ENCODE data around the gene GID8. TPM values are rescaled to one million over a fixed set of nuclear protein-coding genes. Genes with fewer than 3 reads are reported as not detected.

GID8 gene
- total RNA-seq, 1 experiment from 2014 or later, result 35.6 TPM

GRCh38 chr20:62994869-62995281, 56.9 kb downstream of the GID8 start:
- H3K4me1 ChIP-seq (ENCODE audit: control insufficient read depth in 1 of 2, insufficient read depth in 2 of 2, low read length in 2 of 2), result no peaks in the 10 kb centered on the region
- POLR2A ChIA-PET, result no interaction called here
- no peak overlapping the region for H3K4me2 ChIP-seq (ENCODE audit: low read length)
- no peaks in the 10 kb centered on the region for H3K36me3 ChIP-seq (ENCODE audit: control insufficient read depth in 1 of 2, insufficient read depth in 2 of 2, low read length in 2 of 2)
- no TSS peak for BruUV-seq (replicated peaks)
- no peak overlapping the region for H3K9ac ChIP-seq (ENCODE audit: low read length)
- H3K79me2 ChIP-seq (ENCODE audit: insufficient read depth, low read length), result no peaks in the 10 kb centered on the region
- no peak overlapping the region for H3K4me3 ChIP-seq (replicated peaks in 1 of 2; ENCODE audit: low read depth in 1 of 2, low read length in 2 of 2)
- no peak overlapping the region for H3K27ac ChIP-seq (ENCODE audit: low read depth, low read length)
- no peak for ATAC-seq
- no peaks in the 10 kb centered on the region for H4K20me1 ChIP-seq (ENCODE audit: insufficient read depth)
- CTCF ChIA-PET, result no interaction called here
- no peak overlapping the region for H2AFZ ChIP-seq (ENCODE audit: low read depth, low read length, poor library complexity, severe bottlenecking)
- no peaks in the 10 kb centered on the region for H3K27me3 ChIP-seq (ENCODE audit: insufficient read depth, low read length)
- no peak for DNase-seq (ENCODE audit: low read depth, low spot score)
- no peaks in the 10 kb centered on the region for H3K9me2 ChIP-seq (ENCODE audit: insufficient read depth)
- TF ChIP-seq ZFX (IDR thresholded peaks at IDR 0.05), result no peak
- no peak for TF ChIP-seq FOSL1 (IDR thresholded peaks at IDR 0.05; ENCODE audit: low read depth)
- TF ChIP-seq ELF1 (IDR thresholded peaks at IDR 0.05; ENCODE audit: borderline replicate concordance, low read depth), result no peak
- no peak for TF ChIP-seq EZH2phosphoT487 (IDR thresholded peaks at IDR 0.05; ENCODE audit: borderline replicate concordance)
- no peak for TF ChIP-seq JUND (IDR thresholded peaks at IDR 0.05)
- TF ChIP-seq CEBPB (IDR thresholded peaks at IDR 0.05; ENCODE audit: low read depth), result no peak
- TF ChIP-seq CTCF (IDR thresholded peaks at IDR 0.05 in 2 of 3, conservative IDR thresholded peaks at IDR 0.05 in 1 of 3; ENCODE audit: borderline replicate concordance in 1 of 3, insufficient read depth in 1 of 3, low read depth in 2 of 3, low read length in 2 of 3), result no peak
- no peak for TF ChIP-seq SRF (IDR thresholded peaks at IDR 0.05; ENCODE audit: low read depth)
- no peak for TF ChIP-seq MAX (IDR thresholded peaks at IDR 0.05)
- RAD21 ChIA-PET (ENCODE audit: low non-redundant PET in 1 of 2, low total read pairs in 2 of 2, uncharacterized antibody in 2 of 2, unreplicated experiment in 2 of 2), result no interaction called here
- H3K9me3 ChIP-seq (ENCODE audit: control insufficient read depth in 1 of 2, insufficient read depth in 1 of 2, low read depth in 1 of 2, low read length in 2 of 2), result no peaks in the 10 kb centered on the region
- intact Hi-C loops (cut with micrococcal nuclease), result no loop called here

- H3K27me3 ChIP-seq (ENCODE audit: insufficient read depth, low read length), result no peaks in the 10 kb centered on the region
- RAD21 ChIA-PET (ENCODE audit: low non-redundant PET in 1 of 2, low total read pairs in 2 of 2, uncharacterized antibody in 2 of 2, unreplicated experiment in 2 of 2), result no interaction called here
- TF ChIP-seq CBX3 (IDR thresholded peaks at IDR 0.05; ENCODE audit: low read depth) (no peak), ZNF274 (IDR thresholded peaks at IDR 0.05; ENCODE audit: low read depth, low read length) (no peak), SP1 (IDR thresholded peaks at IDR 0.05; ENCODE audit: low read depth) (no peak), CTCF (IDR thresholded peaks at IDR 0.05 in 2 of 3, conservative IDR thresholded peaks at IDR 0.05 in 1 of 3; ENCODE audit: borderline replicate concordance in 1 of 3, insufficient read depth in 1 of 3, low read depth in 2 of 3, low read length in 2 of 3) (no peak), ATF3 (IDR thresholded peaks at IDR 0.05) (no peak), EZH2 (IDR thresholded peaks at IDR 0.05) (no peak), ELF1 (IDR thresholded peaks at IDR 0.05; ENCODE audit: borderline replicate concordance, low read depth) (no peak), YY1 (IDR thresholded peaks at IDR 0.05; ENCODE audit: extremely low read depth, insufficient replicate concordance, low read depth, low read length) (no peak), TCF7L2 (IDR thresholded peaks at IDR 0.05; ENCODE audit: borderline replicate concordance, extremely low read depth, insufficient read depth, insufficient read length) (no peak), ZFX (IDR thresholded peaks at IDR 0.05) (no peak), POLR2A (IDR thresholded peaks at IDR 0.05; ENCODE audit: borderline replicate concordance, extremely low read depth, insufficient read depth, insufficient read length) (no peak), POLR2AphosphoS5 (IDR thresholded peaks at IDR 0.05; ENCODE audit: low read depth, low read length) (no peak), SIN3A (IDR thresholded peaks at IDR 0.05; ENCODE audit: low read depth) (no peak)
These were observed 57.5 kb downstream of the GID8 start for GRCh38 chr20:62995481-62995880.

More at GRCh38 chr20:62995481-62995880, 57.5 kb downstream of the GID8 start:
- Histone ChIP-seq H3K4me3 (replicated peaks in 1 of 2; ENCODE audit: low read depth in 1 of 2, low read length in 2 of 2) (no peak overlapping the region), H4K20me1 (ENCODE audit: insufficient read depth) (no peaks in the 10 kb centered on the region), H3K79me2 (ENCODE audit: insufficient read depth, low read length) (no peaks in the 10 kb centered on the region), H3K36me3 (ENCODE audit: control insufficient read depth in 1 of 2, insufficient read depth in 2 of 2, low read length in 2 of 2) (no peaks in the 10 kb centered on the region), H3K9ac (ENCODE audit: low read length) (no peak overlapping the region), H3K27ac (ENCODE audit: low read depth, low read length) (no peak overlapping the region), H3K4me1 (ENCODE audit: control insufficient read depth in 1 of 2, insufficient read depth in 2 of 2, low read length in 2 of 2) (no peaks in the 10 kb centered on the region), H3K4me2 (ENCODE audit: low read length) (no peak overlapping the region), H2AFZ (ENCODE audit: low read depth, low read length, poor library complexity, severe bottlenecking) (no peak overlapping the region), H3K9me2 (ENCODE audit: insufficient read depth) (no peaks in the 10 kb centered on the region), H3K9me3 (ENCODE audit: control insufficient read depth in 1 of 2, insufficient read depth in 1 of 2, low read depth in 1 of 2, low read length in 2 of 2) (no peaks in the 10 kb centered on the region)
- no peak for ATAC-seq
- no peak for DNase-seq (ENCODE audit: low read depth, low spot score)
- intact Hi-C loops (cut with micrococcal nuclease), result no loop called here
- ChIA-PET CTCF (no interaction called here), POLR2A (no interaction called here)
- BruUV-seq (replicated peaks), result no TSS peak
